Muscle layer of colon (tissue), 2 donors: ENCODE data around the gene IQCE.
"Not testable (repeated sequence)": the region's sequence is repeated elsewhere in the genome, so short reads cannot be mapped to it uniquely, and the experiment has no call there.

Experiments
- H3K27ac ChIP-seq: one replicate; pipeline ENCODE4 v1.7.0; 2013; ENCODE audit warnings: low read depth, mild to moderate bottlenecking, low read length, moderate library complexity
- H3K27me3 ChIP-seq, 2 donors: one replicate each; pipeline ENCODE4 v1.7.0; 2013; ENCODE audit warnings: low read length in 2 of 2, mild to moderate bottlenecking in 2 of 2; ENCODE audit not compliant: insufficient read depth in 2 of 2, control insufficient read depth in 1 of 2
- H3K36me3 ChIP-seq: one replicate; pipeline ENCODE4 v1.7.0; 2013; ENCODE audit warnings: mild to moderate bottlenecking, low read length; ENCODE audit not compliant: insufficient read depth
- H3K4me1 ChIP-seq: one replicate; pipeline ENCODE4 v1.7.0; 2013; ENCODE audit warnings: mild to moderate bottlenecking, low read length; ENCODE audit not compliant: insufficient read depth
- H3K4me3 ChIP-seq, 2 donors: one replicate each; pipeline ENCODE4 v1.7.0; 2013; ENCODE audit warnings: low read length in 2 of 2, low read depth in 1 of 2, mild to moderate bottlenecking in 1 of 2, moderate library complexity in 1 of 2
- H3K9ac ChIP-seq: one replicate; pipeline ENCODE4 v1.7.0; 2013; ENCODE audit warnings: low read length
- H3K9me3 ChIP-seq: one replicate; pipeline ENCODE4 v1.7.0; 2013; ENCODE audit warnings: mild to moderate bottlenecking, low read length
- donor health status: abdominal sarcoma.
- donor health status: Adenocarcinoma of cecum.

Gene IQCE

DNA sequence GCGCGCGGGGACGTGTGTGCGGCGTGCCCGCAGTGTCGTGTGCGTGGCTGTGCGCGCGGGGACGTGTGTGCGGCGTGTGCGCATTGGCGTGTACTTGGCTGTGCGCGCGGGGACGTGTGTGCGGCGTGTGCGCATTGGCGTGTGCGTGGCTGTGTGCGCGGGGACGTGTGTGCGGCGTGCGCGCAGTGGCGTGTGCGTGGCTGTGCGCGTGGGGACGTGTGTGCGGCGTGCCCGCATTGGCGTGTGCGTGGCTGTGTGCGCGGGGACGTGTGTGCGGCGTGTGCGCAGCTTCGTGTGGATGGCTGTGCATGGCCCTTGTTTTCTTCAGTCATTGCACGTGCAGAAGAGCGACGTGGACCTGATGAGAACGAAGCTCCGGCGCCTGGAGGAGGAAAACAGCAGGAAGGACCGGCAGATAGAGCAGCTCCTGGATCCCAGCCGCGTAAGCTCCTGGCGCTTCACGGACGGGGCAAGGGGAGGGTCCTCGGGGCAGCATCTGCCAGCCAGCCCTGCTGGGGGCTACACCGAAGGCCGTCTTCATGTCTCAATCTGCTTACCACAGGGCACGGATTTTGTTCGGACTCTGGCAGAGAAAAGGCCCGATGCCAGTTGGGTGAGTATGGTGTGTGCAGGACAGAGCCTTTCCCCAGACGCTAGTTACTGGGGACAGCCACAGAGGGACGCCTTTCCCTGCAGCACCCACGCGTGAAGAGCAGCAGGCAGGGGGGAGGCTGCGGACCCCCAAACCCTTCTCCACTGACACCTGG is 19.3 kb downstream of the IQCE start:
- Histone ChIP-seq H3K9me3 (no peaks in the 10 kb centered on the region), H3K27me3 (no peaks in the 10 kb centered on the region), H3K9ac (no peak overlapping the region), H3K36me3 (peaks cover 23% of the 10 kb centered on the region), H3K4me1 (no peaks in the 10 kb centered on the region), H3K4me3 (no peak overlapping the region), H3K27ac (no peak overlapping the region)

GRCh38 chr7:2580636-2581035 is 21.9 kb downstream of the IQCE start:
- Histone ChIP-seq H3K9me3 (no peaks in the 10 kb centered on the region), H3K9ac (no peak overlapping the region), H3K4me3 (no peak overlapping the region), H3K27ac (no peak overlapping the region), H3K36me3 (peaks cover 10% of the 10 kb centered on the region), H3K4me1 (no peaks in the 10 kb centered on the region), H3K27me3 (no peaks in the 10 kb centered on the region)

- Histone ChIP-seq H3K9me3 (no peaks in the 10 kb centered on the region), H3K36me3 (peaks cover 20% of the 10 kb centered on the region), H3K4me1 (no peaks in the 10 kb centered on the region), H3K27ac (no peak overlapping the region), H3K9ac (no peak overlapping the region), H3K27me3 (no peaks in the 10 kb centered on the region), H3K4me3 (no peak overlapping the region)
Measured at GRCh38 chr7:2582006-2582735, 23.4 kb downstream of the IQCE start.

GRCh38 chr7:2583798-2584580 is 25.2 kb downstream of the IQCE start:
- H3K4me3 ChIP-seq = no peak overlapping the region
- no peaks in the 10 kb centered on the region for H3K4me1 ChIP-seq
- H3K9me3 ChIP-seq = no peaks in the 10 kb centered on the region
- peaks cover 20% of the 10 kb centered on the region for H3K36me3 ChIP-seq
- H3K9ac ChIP-seq = no peak overlapping the region
- H3K27ac ChIP-seq = no peak overlapping the region
- H3K27me3 ChIP-seq = no peaks in the 10 kb centered on the region

DNA sequence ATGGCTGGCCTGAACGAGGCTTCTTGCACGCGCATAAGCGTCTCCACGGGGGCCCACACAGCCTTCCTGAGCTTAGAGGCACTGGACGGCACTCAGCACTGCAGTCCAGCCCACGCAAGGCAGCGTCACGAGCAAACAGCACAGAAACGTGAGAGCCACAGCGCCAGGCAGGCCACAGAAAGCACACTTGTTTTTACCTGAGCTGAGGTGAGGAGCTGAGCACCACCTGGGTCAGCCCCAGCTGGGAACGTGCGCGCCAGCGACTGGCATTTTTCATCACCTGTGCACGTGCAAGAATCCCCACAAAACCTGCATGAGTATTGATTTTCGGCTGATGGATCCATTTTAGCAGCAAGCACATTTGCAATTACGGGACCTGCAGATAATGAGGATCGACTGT is 26.7 kb downstream of the IQCE start:
- H3K4me3 ChIP-seq = no peak overlapping the region
- no peaks in the 10 kb centered on the region for H3K4me1 ChIP-seq
- H3K9me3 ChIP-seq = no peaks in the 10 kb centered on the region
- H3K9ac ChIP-seq = no peak overlapping the region
- H3K36me3 ChIP-seq = peaks cover 13% of the 10 kb centered on the region
- no peaks in the 10 kb centered on the region for H3K27me3 ChIP-seq
- H3K27ac ChIP-seq = no peak overlapping the region

DNA sequence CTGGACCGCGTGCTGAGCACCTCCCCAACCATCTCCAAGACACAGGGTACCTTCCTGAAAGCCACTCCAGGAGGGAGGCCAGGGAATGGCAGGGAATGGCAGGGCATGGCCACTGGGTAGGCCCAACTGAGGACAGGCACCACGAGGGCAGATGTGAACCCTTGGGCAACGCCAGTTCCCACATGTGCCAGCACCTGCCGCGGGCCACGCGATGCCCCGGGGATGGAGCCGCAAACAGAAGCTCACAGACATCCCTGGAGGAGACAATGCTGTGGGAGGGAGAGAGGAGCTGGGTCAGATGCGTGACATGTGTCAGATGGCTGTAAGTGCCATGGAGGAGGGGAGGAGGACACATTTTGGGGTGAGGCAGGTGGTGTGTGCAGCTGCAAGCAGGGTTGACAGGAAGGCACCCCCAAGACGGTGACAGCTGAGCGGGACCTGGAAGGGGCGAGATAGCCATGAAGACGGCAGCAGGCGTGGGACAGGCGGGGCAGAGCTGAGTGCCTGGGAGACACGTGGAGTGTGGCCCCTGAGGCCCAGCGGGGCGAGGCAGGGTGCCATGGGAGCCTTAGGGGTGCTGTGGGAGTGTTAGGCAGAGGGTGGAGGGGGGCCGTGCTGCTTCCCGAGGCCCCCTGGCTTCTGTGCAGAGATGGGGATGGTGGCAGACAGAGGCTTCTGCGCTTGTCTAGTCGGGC is 27.7 kb downstream of the IQCE start:
- H3K4me3 ChIP-seq = no peak overlapping the region
- H3K36me3 ChIP-seq = peaks cover 18% of the 10 kb centered on the region
- no peak overlapping the region for H3K9ac ChIP-seq
- H3K4me1 ChIP-seq = no peaks in the 10 kb centered on the region
- no peaks in the 10 kb centered on the region for H3K27me3 ChIP-seq
- H3K9me3 ChIP-seq = no peaks in the 10 kb centered on the region
- no peak overlapping the region for H3K27ac ChIP-seq

- Histone ChIP-seq H3K27me3 (no peaks in the 10 kb centered on the region), H3K4me3 (no peak overlapping the region), H3K36me3 (peaks cover 18% of the 10 kb centered on the region), H3K4me1 (no peaks in the 10 kb centered on the region), H3K9ac (no peak overlapping the region), H3K9me3 (no peaks in the 10 kb centered on the region), H3K27ac (no peak overlapping the region)
Measured at GRCh38 chr7:2587134-2587533, 28.4 kb downstream of the IQCE start.

- H3K9ac ChIP-seq = no peak overlapping the region
- no peaks in the 10 kb centered on the region for H3K27me3 ChIP-seq
- H3K9me3 ChIP-seq = no peaks in the 10 kb centered on the region
- H3K36me3 ChIP-seq = peaks cover 18% of the 10 kb centered on the region
- H3K4me3 ChIP-seq = no peak overlapping the region
- no peak overlapping the region for H3K27ac ChIP-seq
- no peaks in the 10 kb centered on the region for H3K4me1 ChIP-seq
Measured at GRCh38 chr7:2587778-2588177, 29.0 kb downstream of the IQCE start.

DNA sequence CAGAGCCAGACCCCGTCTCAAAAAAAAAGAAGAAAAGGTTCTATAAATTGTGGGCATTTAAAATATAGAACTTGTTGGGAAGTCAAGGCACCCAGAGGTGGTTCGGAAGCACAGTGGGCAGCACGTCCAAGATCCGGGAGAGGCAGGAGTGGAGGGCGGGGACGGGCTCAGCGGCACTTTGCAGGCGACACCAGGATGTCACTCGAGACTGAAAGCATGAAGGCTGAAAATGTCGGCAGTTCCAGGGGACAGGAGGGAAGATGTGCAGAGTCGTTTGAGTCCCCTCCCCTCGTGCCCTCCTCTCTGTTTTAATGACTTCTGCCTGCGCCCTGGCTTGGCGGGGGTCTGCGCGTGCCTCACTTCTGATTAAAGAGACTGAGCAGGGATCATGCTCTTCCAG is 30.6 kb downstream of the IQCE start:
- no peaks in the 10 kb centered on the region for H3K27me3 ChIP-seq
- H3K9ac ChIP-seq = no peak overlapping the region
- no peak overlapping the region for H3K27ac ChIP-seq
- peaks cover 21% of the 10 kb centered on the region for H3K36me3 ChIP-seq
- no peaks in the 10 kb centered on the region for H3K4me1 ChIP-seq
- H3K9me3 ChIP-seq = no peaks in the 10 kb centered on the region
- no peak overlapping the region for H3K4me3 ChIP-seq

- not testable (repeated sequence) for H3K9me3 ChIP-seq, H3K27ac ChIP-seq, H3K4me3 ChIP-seq, H3K27me3 ChIP-seq, H3K4me1 ChIP-seq, H3K9ac ChIP-seq
- H3K36me3 ChIP-seq = peaks cover 27% of the 10 kb centered on the region
Measured at GRCh38 chr7:2589941-2590340, 31.2 kb downstream of the IQCE start.

- Histone ChIP-seq H3K4me1 (no peaks in the 10 kb centered on the region), H3K36me3 (peaks cover 17% of the 10 kb centered on the region), H3K9ac (no peak overlapping the region), H3K4me3 (no peak overlapping the region), H3K27ac (no peak overlapping the region), H3K27me3 (no peaks in the 10 kb centered on the region), H3K9me3 (no peaks in the 10 kb centered on the region)
Measured at GRCh38 chr7:2592375-2592865, 33.6 kb downstream of the IQCE start.
